ENCODE measurements around the gene GAPDHS. TPM values are rescaled to one million over a fixed set of nuclear protein-coding genes. Genes with fewer than 3 reads are reported as not detected.

GAPDHS gene
- total RNA-seq, 1 experiment from 2014 or later: not detected

DNA sequence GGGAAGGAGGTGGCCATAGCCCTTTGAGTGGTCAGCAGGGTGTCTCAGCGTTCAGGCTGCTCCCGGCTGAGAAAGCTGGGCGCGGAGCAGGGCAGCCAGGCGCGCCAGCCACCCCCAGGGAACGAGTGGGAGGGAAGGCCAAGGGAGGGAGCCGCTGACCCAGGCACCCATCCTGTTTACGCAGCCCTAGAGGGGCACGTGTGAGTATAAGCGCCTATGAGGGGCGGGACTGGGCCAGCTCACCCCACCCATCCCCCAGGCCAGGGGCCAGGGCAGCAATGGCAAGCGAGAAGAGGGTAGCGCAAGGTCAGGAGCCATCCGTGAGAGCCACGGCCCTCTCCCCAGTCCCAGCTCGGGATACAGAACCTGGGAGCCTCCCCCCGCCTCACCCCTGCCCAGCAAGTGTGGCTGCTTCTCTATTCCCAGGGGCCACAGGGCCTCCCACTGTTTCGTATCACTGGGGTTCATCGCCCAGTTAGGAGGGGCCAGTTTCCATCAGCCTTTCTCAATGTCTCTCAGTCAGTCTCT lies 18.9 kb upstream of the GAPDHS start:
- H3K23ac ChIP-seq (ENCODE audit: insufficient read length, low read depth, low read length): no peak overlapping the region
- Mint-ChIP-seq H3K9me3 (no peaks in the 10 kb centered on the region; a peak in 1 of 5 replicates), H3K27me3 (ENCODE audit: low read depth) (peaks cover 35% of the 10 kb centered on the region), H3K36me3 (ENCODE audit: insufficient read depth in 1 of 3, low read depth in 3 of 3) (no peaks in the 10 kb centered on the region; a peak in 2 of 7 replicates), H3K4me1 (peaks cover 15 to 31% of the 10 kb centered on the region in 2 experiments), H3K27ac (no peak overlapping the region; a peak in 1 of 7 replicates), H3K4me3 (peak overlapping the region in 1 of 2 experiments; percentile 47; a peak in 2 of 5 replicates)
- no peaks in the 10 kb centered on the region for H3K9me3 ChIP-seq (ENCODE audit: control insufficient read depth, low read depth, low read length)
- H3K79me2 ChIP-seq (ENCODE audit: insufficient read depth, low read length): no peaks in the 10 kb centered on the region; the same call in 1 of the 2 replicates
- no peaks in the 10 kb centered on the region for H3K4me1 ChIP-seq (ENCODE audit: insufficient read depth, low read length)
- no peak overlapping the region for H3K27ac ChIP-seq (ENCODE audit: insufficient read length, low read depth, low read length)
- TF ChIP-seq, protein P1, sequence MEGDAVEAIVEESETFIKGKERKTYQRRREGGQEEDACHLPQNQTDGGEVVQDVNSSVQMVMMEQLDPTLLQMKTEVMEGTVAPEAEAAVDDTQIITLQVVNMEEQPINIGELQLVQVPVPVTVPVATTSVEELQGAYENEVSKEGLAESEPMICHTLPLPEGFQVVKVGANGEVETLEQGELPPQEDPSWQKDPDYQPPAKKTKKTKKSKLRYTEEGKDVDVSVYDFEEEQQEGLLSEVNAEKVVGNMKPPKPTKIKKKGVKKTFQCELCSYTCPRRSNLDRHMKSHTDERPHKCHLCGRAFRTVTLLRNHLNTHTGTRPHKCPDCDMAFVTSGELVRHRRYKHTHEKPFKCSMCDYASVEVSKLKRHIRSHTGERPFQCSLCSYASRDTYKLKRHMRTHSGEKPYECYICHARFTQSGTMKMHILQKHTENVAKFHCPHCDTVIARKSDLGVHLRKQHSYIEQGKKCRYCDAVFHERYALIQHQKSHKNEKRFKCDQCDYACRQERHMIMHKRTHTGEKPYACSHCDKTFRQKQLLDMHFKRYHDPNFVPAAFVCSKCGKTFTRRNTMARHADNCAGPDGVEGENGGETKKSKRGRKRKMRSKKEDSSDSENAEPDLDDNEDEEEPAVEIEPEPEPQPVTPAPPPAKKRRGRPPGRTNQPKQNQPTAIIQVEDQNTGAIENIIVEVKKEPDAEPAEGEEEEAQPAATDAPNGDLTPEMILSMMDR (conservative IDR thresholded peaks at IDR 0.05): 0 out of 3 replicates have a peak, but pooled peaks have one; percentile 16
- no peak overlapping the region for H4K8ac ChIP-seq (replicated peaks; ENCODE audit: insufficient read length, low read depth, low read length)
- no CpG with 5 or more reads among the region's 20 CpGs for WGBS (ENCODE audit: extremely low coverage, insufficient read length, low lambda C conversion rate)
- H3K14ac ChIP-seq (ENCODE audit: insufficient read depth, low read length): no peak overlapping the region; the same call in 1 of the 2 replicates
- H4K20me1 ChIP-seq (ENCODE audit: control insufficient read depth, insufficient read depth, insufficient read length): no peaks in the 10 kb centered on the region
- no peak overlapping the region for H2AK5ac ChIP-seq (ENCODE audit: insufficient read length, low read length)
- H2BK12ac ChIP-seq (ENCODE audit: insufficient read length, low read depth, low read length): no peak overlapping the region
- H3K4me2 ChIP-seq (ENCODE audit: insufficient read depth, insufficient read length, low read length): peak overlapping the region; percentile 43
- H2AFZ ChIP-seq (ENCODE audit: low read length): no peak overlapping the region
- H3K23me2 ChIP-seq (ENCODE audit: insufficient read length, low read depth, low read length, poor library complexity, severe bottlenecking): peaks cover 10% of the 10 kb centered on the region
- H3K79me1 ChIP-seq (ENCODE audit: insufficient read depth, low read depth, low read length, poor library complexity, severe bottlenecking): no peaks in the 10 kb centered on the region
- no peak overlapping the region for H4K5ac ChIP-seq (ENCODE audit: insufficient read length, low read depth, low read length)
- H3T11ph ChIP-seq (ENCODE audit: low read length): no peak overlapping the region
- H3K56ac ChIP-seq (ENCODE audit: insufficient read length, low read depth, low read length): no peak overlapping the region
- no peak overlapping the region for H2BK120ac ChIP-seq (ENCODE audit: low read depth, low read length, poor library complexity, severe bottlenecking)
- peak; percentile 61 for DNase-seq
- H2BK15ac ChIP-seq (ENCODE audit: low read depth, low read length): no peak overlapping the region
- no peak overlapping the region for H3K4ac ChIP-seq (ENCODE audit: low read depth, low read length)
- no peaks in the 10 kb centered on the region; the same call in none of the 2 replicates for H3K27me3 ChIP-seq (ENCODE audit: insufficient read depth, low read length)
- no peak overlapping the region for H3K18ac ChIP-seq (ENCODE audit: insufficient read length, low read depth, low read length)
- no peak overlapping the region for H2BK5ac ChIP-seq (ENCODE audit: insufficient read length, low read length)
- H4K91ac ChIP-seq (ENCODE audit: insufficient read length, low read depth, low read length): no peak overlapping the region
- H3K9ac ChIP-seq (ENCODE audit: extremely low read depth, insufficient read length, low read length): no peak overlapping the region
- H2BK20ac ChIP-seq (ENCODE audit: low read depth, low read length, poor library complexity, severe bottlenecking): no peak overlapping the region

All from H9 (cell line).